ENCODE data around the gene YEATS4. TPM values are rescaled to one million over a fixed set of nuclear protein-coding genes. Genes with fewer than 3 reads are reported as not detected.

The YEATS4 gene
- total and polyA plus RNA-seq, 12 donors = 5.6 to 57.9 (median 16.4) TPM

DNA sequence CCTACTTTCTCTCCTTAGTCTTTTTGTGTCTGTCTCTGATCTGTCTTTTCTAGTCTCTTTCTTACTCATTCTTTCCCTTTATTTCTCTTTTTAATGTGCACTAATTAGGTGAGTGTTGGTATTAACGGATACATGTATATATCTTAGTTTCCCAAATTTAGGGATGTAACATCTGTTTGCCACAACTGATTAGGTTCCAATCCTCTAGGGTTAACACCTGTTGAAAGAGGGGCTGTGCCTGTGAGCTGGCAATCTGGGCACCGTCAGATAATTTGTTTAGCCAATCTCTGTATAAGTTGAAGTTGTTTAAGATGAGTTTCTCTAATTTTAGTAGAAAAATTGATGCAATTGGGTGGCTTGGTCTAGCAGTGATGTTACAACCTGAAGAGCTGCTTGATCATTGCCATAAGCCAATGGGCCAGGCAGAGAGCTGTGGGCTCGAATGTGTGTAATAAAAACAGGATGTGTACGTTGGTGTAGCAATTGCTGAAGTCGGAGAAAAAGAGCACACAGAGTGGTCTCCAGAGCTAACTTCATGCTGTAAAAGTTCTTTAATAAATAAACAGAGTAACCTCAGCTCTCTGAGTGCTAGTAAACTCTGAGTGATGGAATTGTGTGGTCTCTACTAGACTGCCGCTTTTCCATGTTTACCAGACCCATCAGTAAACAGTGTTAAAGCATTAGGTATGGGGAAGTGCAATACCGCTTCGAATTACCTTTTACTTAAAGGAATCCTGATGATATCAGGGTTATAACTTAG is 29.7 kb upstream of the YEATS4 start:
- peaks cover 0 to 5% of the 10 kb centered on the region in 2 donors for H3K4me1 ChIP-seq (replicated peaks in 1 of 2)
- intact Hi-C loops (cut with DNase I) = no loop called here
- WGBS, 4 donors = 60 to 70% (median 68%) methylated on average over 8 of the region's 8 CpGs
- H3K9me3 ChIP-seq (replicated peaks in 1 of 3) = no peaks in the 10 kb centered on the region
- no peak overlapping the region for H3K4me3 ChIP-seq
- no peak for DNase-seq
- H3K36me3 ChIP-seq (replicated peaks in 1 of 2) = no peaks in the 10 kb centered on the region
- TF ChIP-seq, protein P1, sequence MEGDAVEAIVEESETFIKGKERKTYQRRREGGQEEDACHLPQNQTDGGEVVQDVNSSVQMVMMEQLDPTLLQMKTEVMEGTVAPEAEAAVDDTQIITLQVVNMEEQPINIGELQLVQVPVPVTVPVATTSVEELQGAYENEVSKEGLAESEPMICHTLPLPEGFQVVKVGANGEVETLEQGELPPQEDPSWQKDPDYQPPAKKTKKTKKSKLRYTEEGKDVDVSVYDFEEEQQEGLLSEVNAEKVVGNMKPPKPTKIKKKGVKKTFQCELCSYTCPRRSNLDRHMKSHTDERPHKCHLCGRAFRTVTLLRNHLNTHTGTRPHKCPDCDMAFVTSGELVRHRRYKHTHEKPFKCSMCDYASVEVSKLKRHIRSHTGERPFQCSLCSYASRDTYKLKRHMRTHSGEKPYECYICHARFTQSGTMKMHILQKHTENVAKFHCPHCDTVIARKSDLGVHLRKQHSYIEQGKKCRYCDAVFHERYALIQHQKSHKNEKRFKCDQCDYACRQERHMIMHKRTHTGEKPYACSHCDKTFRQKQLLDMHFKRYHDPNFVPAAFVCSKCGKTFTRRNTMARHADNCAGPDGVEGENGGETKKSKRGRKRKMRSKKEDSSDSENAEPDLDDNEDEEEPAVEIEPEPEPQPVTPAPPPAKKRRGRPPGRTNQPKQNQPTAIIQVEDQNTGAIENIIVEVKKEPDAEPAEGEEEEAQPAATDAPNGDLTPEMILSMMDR (IDR thresholded peaks at IDR 0.05) = no peak
- TF ChIP-seq POLR2A (IDR thresholded peaks at IDR 0.05) = no peak
- H3K27me3 ChIP-seq = no peaks in the 10 kb centered on the region
- no peak overlapping the region for H3K27ac ChIP-seq

DNA sequence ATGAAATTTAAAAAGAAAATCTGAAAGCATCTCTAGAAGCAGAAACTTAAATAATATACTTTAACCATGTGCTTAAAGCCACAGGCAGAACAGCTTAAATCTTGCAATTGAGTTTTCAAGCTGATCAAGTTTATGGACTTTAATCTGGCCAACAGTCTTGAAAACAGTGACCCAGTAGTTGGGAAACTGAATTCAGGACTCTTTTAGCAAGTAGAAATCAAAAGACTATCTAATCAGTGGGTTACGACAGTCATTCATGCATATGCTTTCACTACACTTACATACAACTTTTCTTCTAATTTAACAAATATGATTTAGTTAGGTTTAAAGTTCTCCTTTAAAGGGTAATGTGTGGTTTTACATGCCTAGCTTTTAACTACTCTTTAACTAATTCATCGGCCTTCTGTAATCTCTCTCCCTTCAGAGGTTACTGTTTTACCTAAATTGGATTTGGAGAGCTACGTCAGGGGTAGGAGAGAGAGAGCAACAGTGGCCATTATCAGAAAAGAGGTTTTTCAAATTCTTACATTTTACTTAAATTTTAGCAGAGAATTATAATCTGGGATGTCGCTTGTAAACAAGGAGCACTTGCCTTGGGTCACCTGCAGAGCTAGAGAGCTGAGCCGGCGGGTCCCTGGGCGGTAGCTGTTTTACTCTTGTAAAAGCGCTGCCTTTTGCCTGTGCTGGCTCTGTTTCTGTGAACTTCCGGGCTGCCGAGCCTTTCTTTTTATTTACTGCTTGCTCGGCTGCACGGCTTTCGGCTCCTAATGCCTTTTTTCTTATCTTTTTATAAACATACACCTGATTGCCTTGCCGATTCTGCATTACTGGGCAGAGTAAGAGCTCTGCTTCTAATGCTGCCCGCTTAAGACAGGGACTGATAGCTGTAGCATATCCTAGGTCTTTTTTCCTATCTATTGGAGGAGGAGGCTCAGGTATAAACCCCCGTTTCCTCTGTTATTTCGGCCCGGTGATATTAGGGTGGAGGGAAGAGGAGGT is 28.8 kb upstream of the YEATS4 start:
- Histone ChIP-seq H3K4me1 (replicated peaks in 1 of 2) (peaks cover 0 to 5% of the 10 kb centered on the region in 2 donors), H3K36me3 (replicated peaks in 1 of 2) (no peaks in the 10 kb centered on the region), H3K9me3 (replicated peaks in 1 of 3) (no peaks in the 10 kb centered on the region), H3K4me3 (peak overlapping the region in 3 of 4 donors; percentile 1 to 64 (median 60)), H3K27ac (peak overlapping the region in 1 of 5 donors; percentile 22), H3K27me3 (no peaks in the 10 kb centered on the region)
- DNase-seq = peak in 6 of 7 donors; percentile 26 to 66 (median 39)
- intact Hi-C loops (cut with DNase I) = no loop called here
- TF ChIP-seq POLR2A (IDR thresholded peaks at IDR 0.05) = peak in 1 of 2 donors; percentile 15
- TF ChIP-seq, protein P1 (IDR thresholded peaks at IDR 0.05) = no peak
- 7 to 8% (median 7%) methylated on average over 18 of the region's 18 CpGs for WGBS, 4 donors

- WGBS, 4 donors = 16 to 28% (median 20%) methylated on average over 7 of the region's 7 CpGs
- H3K4me3 ChIP-seq = peak overlapping the region in 2 of 4 donors; percentile 1 to 60
- H3K9me3 ChIP-seq (replicated peaks in 1 of 3) = no peaks in the 10 kb centered on the region
- intact Hi-C loops (cut with DNase I) = no loop called here
- DNase-seq = no peak
- no peaks in the 10 kb centered on the region for H3K36me3 ChIP-seq (replicated peaks in 1 of 2)
- peaks cover 0 to 5% of the 10 kb centered on the region in 2 donors for H3K4me1 ChIP-seq (replicated peaks in 1 of 2)
- TF ChIP-seq, protein P1 (IDR thresholded peaks at IDR 0.05) = no peak
- TF ChIP-seq POLR2A (IDR thresholded peaks at IDR 0.05) = no peak
- H3K27me3 ChIP-seq = no peaks in the 10 kb centered on the region
- peak overlapping the region in 1 of 5 donors; percentile 22 for H3K27ac ChIP-seq
These were observed 28.0 kb upstream of the YEATS4 start for GRCh38 chr12:69331519-69331908.
